Measurements from ENCODE around the gene USP47. TPM values are rescaled to one million over a fixed set of nuclear protein-coding genes. Genes with fewer than 3 reads are reported as not detected.
"Not testable (repeated sequence)": the region's sequence is repeated elsewhere in the genome, so short reads cannot be mapped to it uniquely, and the experiment has no call there.

The USP47 gene
- polyA plus RNA-seq, 4 donors = 14.6 to 56.6 (median 20.5) TPM

DNA sequence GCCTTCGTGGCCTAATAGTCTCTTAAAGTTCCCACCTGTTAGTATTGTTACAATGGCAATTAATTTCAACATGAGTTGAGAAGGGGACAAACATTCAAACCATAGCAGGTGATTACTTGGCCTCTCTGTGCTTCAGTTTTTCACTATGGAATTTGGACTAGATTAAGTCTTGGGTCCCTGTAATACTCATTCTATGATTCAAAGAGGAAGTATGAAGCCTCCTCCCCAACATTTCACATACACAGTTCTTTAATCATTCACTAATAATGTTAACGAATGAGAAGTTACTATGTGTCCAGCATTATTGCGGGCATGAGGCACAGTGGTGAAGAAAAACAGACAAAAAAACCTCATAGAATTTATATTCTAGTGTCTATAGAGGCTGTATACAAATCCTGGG is 19.9 kb upstream of the USP47 start:
- H3K4me3 ChIP-seq (ENCODE audit: low read depth in 1 of 3, low read length in 3 of 3) = no peak overlapping the region
- peaks cover 0 to 6% of the 10 kb centered on the region in 2 donors for H3K9me3 ChIP-seq (ENCODE audit: control insufficient read depth in 2 of 2, insufficient read depth in 1 of 2, low read depth in 1 of 2, low read length in 1 of 2)
- DNase-seq = no peak
- no peaks in the 10 kb centered on the region for H3K36me3 ChIP-seq (ENCODE audit: control insufficient read depth in 3 of 3, insufficient read depth in 2 of 3, low read depth in 1 of 3, low read length in 3 of 3)
- FAIRE-seq = no peak
- WGBS, 3 donors = 65 to 72% (median 70%) methylated on average over 3 of the region's 3 CpGs
- peaks cover 0 to 3% (median 0%) of the 10 kb centered on the region in 3 donors for H3K27me3 ChIP-seq (ENCODE audit: control insufficient read depth in 3 of 3, insufficient read depth in 3 of 3, low read length in 3 of 3)
- H3K27ac ChIP-seq (ENCODE audit: low read depth in 1 of 3, low read length in 2 of 3) = no peak overlapping the region
- H3K4me1 ChIP-seq (ENCODE audit: control insufficient read depth in 3 of 3, insufficient read depth in 2 of 3, low read depth in 1 of 3, low read length in 2 of 3) = no peaks in the 10 kb centered on the region

DNA sequence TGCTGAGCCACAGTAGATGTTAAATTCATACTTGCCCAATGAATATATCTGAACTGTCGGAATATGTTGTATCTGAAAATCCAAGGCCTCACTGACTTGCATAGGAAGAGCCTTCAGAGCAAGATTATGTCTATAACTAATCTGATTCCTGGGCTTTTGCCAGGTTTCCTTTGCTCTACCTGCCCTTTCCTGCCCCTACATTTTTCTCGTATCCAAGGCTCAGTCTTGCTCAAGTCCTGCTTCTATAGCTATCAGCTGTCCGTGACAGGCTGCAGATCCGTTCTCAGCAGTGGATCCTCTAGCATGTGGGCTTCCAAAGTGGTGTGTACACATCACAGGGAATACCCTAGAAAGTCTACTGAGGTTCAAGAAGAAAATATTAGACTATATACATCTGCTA is 18.8 kb upstream of the USP47 start:
- no peak for DNase-seq
- 88 to 90% (median 88%) methylated on average over 4 of the region's 4 CpGs for WGBS, 3 donors
- no peak for FAIRE-seq

DNA sequence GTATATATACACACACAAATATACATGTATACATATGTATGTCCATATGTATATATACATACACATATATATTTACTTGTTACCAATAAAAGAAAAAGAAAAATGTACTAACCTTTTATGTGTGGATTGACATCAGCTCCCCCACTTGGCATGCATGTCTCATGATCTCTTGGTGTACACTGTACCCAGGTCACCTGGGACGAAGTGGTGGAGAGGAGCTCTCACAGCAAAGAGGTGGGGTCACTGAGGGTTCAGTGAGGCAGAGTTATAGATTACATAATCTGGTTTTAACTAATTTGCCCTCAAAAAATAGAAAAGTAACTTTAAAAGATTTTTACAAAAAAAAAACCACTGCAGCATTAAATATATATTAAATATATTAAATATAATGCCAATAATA is 15.5 kb upstream of the USP47 start:
- no peaks in the 10 kb centered on the region for H3K4me1 ChIP-seq (ENCODE audit: control insufficient read depth in 3 of 3, insufficient read depth in 2 of 3, low read depth in 1 of 3, low read length in 2 of 3)
- no peaks in the 10 kb centered on the region for H3K27me3 ChIP-seq (ENCODE audit: control insufficient read depth in 3 of 3, insufficient read depth in 3 of 3, low read length in 3 of 3)
- H3K9me3 ChIP-seq (ENCODE audit: control insufficient read depth in 2 of 2, insufficient read depth in 1 of 2, low read depth in 1 of 2, low read length in 1 of 2) = peaks cover 0 to 6% of the 10 kb centered on the region in 2 donors
- no peak overlapping the region for H3K4me3 ChIP-seq (ENCODE audit: low read depth in 1 of 3, low read length in 3 of 3)
- H3K27ac ChIP-seq (ENCODE audit: low read depth in 1 of 3, low read length in 2 of 3) = no peak overlapping the region
- no peak for DNase-seq
- H3K36me3 ChIP-seq (ENCODE audit: control insufficient read depth in 3 of 3, insufficient read depth in 2 of 3, low read depth in 1 of 3, low read length in 3 of 3) = no peaks in the 10 kb centered on the region
- 92 to 96% (median 96%) methylated on average over 1 of the region's 1 CpG for WGBS, 3 donors
- no peak for FAIRE-seq

More for the DNA sequence above, 18.8 kb upstream of the USP47 start:
- H3K27me3 ChIP-seq (ENCODE audit: control insufficient read depth in 3 of 3, insufficient read depth in 3 of 3, low read length in 3 of 3) = peaks cover 0 to 3% (median 0%) of the 10 kb centered on the region in 3 donors
- H3K4me3 ChIP-seq (ENCODE audit: low read depth in 1 of 3, low read length in 3 of 3) = no peak overlapping the region
- H3K27ac ChIP-seq (ENCODE audit: low read depth in 1 of 3, low read length in 2 of 3) = no peak overlapping the region
- peaks cover 0 to 6% of the 10 kb centered on the region in 2 donors for H3K9me3 ChIP-seq (ENCODE audit: control insufficient read depth in 2 of 2, insufficient read depth in 1 of 2, low read depth in 1 of 2, low read length in 1 of 2)
- no peaks in the 10 kb centered on the region for H3K4me1 ChIP-seq (ENCODE audit: control insufficient read depth in 3 of 3, insufficient read depth in 2 of 3, low read depth in 1 of 3, low read length in 2 of 3)
- H3K36me3 ChIP-seq (ENCODE audit: control insufficient read depth in 3 of 3, insufficient read depth in 2 of 3, low read depth in 1 of 3, low read length in 3 of 3) = no peaks in the 10 kb centered on the region

DNA sequence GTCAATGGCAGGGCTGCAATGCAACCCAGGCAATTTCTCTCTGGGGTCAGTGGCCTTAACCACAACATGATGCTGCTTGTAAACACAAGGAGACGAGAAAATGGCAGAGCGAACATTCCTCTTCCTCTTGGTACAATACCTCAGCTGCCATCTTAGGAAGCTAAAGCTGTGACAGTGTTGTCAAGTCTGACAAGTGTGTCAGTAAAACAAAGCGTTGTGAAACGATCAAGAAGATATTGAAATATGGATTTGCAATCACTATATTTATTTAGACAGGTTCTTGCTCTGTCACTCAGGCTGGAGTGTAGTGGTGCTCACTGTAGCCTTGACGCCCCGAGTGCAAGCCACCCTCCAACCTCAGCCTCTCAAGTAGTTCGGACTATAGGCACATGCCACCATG is 14.5 kb upstream of the USP47 start:
- H3K4me1 ChIP-seq (ENCODE audit: control insufficient read depth in 3 of 3, insufficient read depth in 2 of 3, low read depth in 1 of 3, low read length in 2 of 3) = no peaks in the 10 kb centered on the region
- H3K36me3 ChIP-seq (ENCODE audit: control insufficient read depth in 3 of 3, insufficient read depth in 2 of 3, low read depth in 1 of 3, low read length in 3 of 3) = no peaks in the 10 kb centered on the region
- H3K4me3 ChIP-seq (ENCODE audit: low read depth in 1 of 3, low read length in 3 of 3) = no peak overlapping the region
- FAIRE-seq (no peak), DNase-seq (no peak)
- peaks cover 0 to 6% of the 10 kb centered on the region in 2 donors for H3K9me3 ChIP-seq (ENCODE audit: control insufficient read depth in 2 of 2, insufficient read depth in 1 of 2, low read depth in 1 of 2, low read length in 1 of 2)
- H3K27me3 ChIP-seq (ENCODE audit: control insufficient read depth in 3 of 3, insufficient read depth in 3 of 3, low read length in 3 of 3) = no peaks in the 10 kb centered on the region
- no peak overlapping the region for H3K27ac ChIP-seq (ENCODE audit: low read depth in 1 of 3, low read length in 2 of 3)
- 81 to 86% (median 86%) methylated on average over 7 of the region's 7 CpGs for WGBS, 3 donors

DNA sequence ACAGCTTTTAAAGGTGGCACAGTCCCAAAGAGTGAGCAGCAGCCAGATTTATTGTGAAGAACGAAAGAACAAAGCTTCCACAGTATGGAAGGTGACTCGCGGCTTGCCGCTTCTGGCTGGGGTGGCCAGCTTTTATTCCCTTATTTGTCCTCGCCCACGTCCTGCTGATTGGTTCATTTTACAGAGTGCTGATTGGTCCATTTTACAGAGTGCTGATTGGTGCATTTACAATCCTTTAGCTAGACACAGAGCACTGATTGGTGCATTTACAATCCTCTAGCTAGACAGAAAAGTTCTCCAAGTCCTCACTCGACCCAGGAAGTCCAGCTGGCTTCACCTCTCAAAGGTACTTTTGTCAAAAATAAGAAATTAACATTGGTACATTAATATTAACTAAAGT is 10.4 kb upstream of the USP47 start:
- not testable (repeated sequence) for FAIRE-seq; H3K9me3 ChIP-seq (ENCODE audit: control insufficient read depth in 2 of 2, insufficient read depth in 1 of 2, low read depth in 1 of 2, low read length in 1 of 2); DNase-seq; H3K4me3 ChIP-seq (ENCODE audit: low read depth in 1 of 3, low read length in 3 of 3); H3K27ac ChIP-seq (ENCODE audit: low read depth in 1 of 3, low read length in 2 of 3); H3K27me3 ChIP-seq (ENCODE audit: control insufficient read depth in 3 of 3, insufficient read depth in 3 of 3, low read length in 3 of 3); H3K36me3 ChIP-seq (ENCODE audit: control insufficient read depth in 3 of 3, insufficient read depth in 2 of 3, low read depth in 1 of 3, low read length in 3 of 3); H3K4me1 ChIP-seq (ENCODE audit: control insufficient read depth in 3 of 3, insufficient read depth in 2 of 3, low read depth in 1 of 3, low read length in 2 of 3)
- 83 to 91% (median 85%) methylated on average over 7 of the region's 7 CpGs for WGBS, 3 donors

DNA sequence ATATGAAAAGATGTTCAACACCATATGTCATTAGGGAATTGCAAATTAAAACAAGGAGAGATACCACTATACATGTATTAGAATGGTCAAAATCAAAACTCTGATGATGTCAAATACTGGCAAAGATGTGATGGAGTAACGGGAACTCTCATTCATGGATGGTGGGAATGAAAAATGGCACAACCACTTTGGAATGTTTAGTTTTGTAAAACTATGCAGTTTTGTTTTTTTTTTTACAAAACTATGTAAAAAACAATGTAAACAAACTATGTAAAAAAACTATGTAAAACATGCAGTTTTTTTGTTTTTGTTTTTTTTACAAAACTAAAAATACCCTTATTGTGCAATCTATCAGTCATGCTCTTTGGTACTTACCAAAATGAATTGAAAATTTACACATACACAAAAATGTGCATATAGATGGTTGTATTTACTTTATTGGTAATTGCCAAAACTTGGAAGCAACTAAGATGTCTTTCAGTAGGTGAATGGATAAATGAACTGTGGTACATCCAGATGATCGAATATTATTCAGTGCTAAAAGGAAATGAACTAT is 5.0 kb upstream of the USP47 start:
- no peak for DNase-seq
- Histone ChIP-seq H3K27ac (ENCODE audit: low read depth in 1 of 3, low read length in 2 of 3) (no peak overlapping the region), H3K36me3 (ENCODE audit: control insufficient read depth in 3 of 3, insufficient read depth in 2 of 3, low read depth in 1 of 3, low read length in 3 of 3) (no peaks in the 10 kb centered on the region), H3K4me1 (ENCODE audit: control insufficient read depth in 3 of 3, insufficient read depth in 2 of 3, low read depth in 1 of 3, low read length in 2 of 3) (no peaks in the 10 kb centered on the region), H3K27me3 (ENCODE audit: control insufficient read depth in 3 of 3, insufficient read depth in 3 of 3, low read length in 3 of 3) (no peaks in the 10 kb centered on the region), H3K9me3 (ENCODE audit: control insufficient read depth in 2 of 2, insufficient read depth in 1 of 2, low read depth in 1 of 2, low read length in 1 of 2) (no peaks in the 10 kb centered on the region), H3K4me3 (ENCODE audit: low read depth in 1 of 3, low read length in 3 of 3) (no peak overlapping the region)
- no peak for FAIRE-seq
- WGBS, 3 donors = 90 to 95% (median 93%) methylated on average over 2 of the region's 2 CpGs

DNA sequence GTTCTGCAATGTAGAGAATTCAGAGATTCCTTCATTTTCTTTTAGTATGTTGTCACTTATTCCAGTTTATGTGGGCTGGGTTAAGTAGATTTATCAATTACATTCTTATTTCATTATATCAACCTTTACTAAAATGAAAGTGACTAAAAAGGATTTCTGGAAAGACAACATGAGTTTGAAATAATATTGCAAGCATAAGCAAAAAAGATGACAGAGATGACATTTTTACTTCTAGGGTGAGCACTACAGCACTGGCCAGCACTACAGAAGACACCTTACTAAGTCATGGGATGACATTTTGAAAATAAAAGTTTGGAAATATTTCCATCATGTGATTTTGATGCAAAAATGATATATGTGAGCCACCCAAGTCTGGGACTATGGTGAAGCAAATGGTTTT is 2.1 kb upstream of the USP47 start:
- FAIRE-seq (no peak), DNase-seq (no peak)
- no peak overlapping the region for H3K4me3 ChIP-seq (ENCODE audit: low read depth in 1 of 3, low read length in 3 of 3)
- H3K4me1 ChIP-seq (ENCODE audit: control insufficient read depth in 3 of 3, insufficient read depth in 2 of 3, low read depth in 1 of 3, low read length in 2 of 3) = peaks cover 0 to 9% (median 4%) of the 10 kb centered on the region in 3 donors
- no peaks in the 10 kb centered on the region for H3K36me3 ChIP-seq (ENCODE audit: control insufficient read depth in 3 of 3, insufficient read depth in 2 of 3, low read depth in 1 of 3, low read length in 3 of 3)
- H3K27ac ChIP-seq (ENCODE audit: low read depth in 1 of 3, low read length in 2 of 3) = no peak overlapping the region
- H3K9me3 ChIP-seq (ENCODE audit: control insufficient read depth in 2 of 2, insufficient read depth in 1 of 2, low read depth in 1 of 2, low read length in 1 of 2) = no peaks in the 10 kb centered on the region
- H3K27me3 ChIP-seq (ENCODE audit: control insufficient read depth in 3 of 3, insufficient read depth in 3 of 3, low read length in 3 of 3) = no peaks in the 10 kb centered on the region

DNA sequence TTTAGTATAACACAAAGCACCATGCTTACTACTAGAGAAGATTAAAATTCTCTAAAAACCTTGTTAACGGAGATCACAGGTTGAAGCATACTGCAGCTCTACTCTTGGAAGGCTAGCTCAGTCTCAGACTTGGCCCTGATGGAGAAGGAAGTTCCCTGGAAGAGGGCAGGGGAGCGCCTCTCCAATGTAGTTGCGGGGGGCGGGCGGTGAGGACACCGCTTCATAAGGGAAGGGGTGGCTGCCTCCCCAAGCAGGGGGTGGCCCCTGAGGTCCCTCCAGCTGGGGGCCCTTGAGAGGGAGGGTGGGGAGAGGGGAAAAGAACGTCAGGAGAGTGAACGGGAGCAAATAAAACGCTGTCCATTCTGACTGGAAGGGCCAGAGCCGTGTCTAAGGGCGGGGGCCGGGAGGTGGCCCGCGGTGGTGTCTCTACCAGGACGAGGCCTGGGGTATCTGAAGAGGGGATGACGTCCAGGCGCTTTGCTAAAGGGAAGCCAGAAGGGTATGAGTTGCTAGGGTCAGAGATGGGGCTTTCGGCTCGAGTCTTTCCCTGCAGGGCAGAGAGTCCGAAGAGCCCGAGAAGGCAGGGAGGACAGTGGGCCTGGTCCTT is 553 bp upstream of the USP47 start:
- H3K9me3 ChIP-seq (ENCODE audit: control insufficient read depth in 2 of 2, insufficient read depth in 1 of 2, low read depth in 1 of 2, low read length in 1 of 2) = no peaks in the 10 kb centered on the region
- H3K27ac ChIP-seq (ENCODE audit: low read depth in 1 of 3, low read length in 2 of 3) = peak overlapping the region; percentile 98 to 99 (median 98)
- no peak for FAIRE-seq
- H3K4me3 ChIP-seq (ENCODE audit: low read depth in 1 of 3, low read length in 3 of 3) = peak overlapping the region; percentile 73 to 91 (median 84)
- H3K27me3 ChIP-seq (ENCODE audit: control insufficient read depth in 3 of 3, insufficient read depth in 3 of 3, low read length in 3 of 3) = no peaks in the 10 kb centered on the region
- 4 to 10% (median 5%) methylated on average over 20 to 21 of the region's 21 CpGs for WGBS, 3 donors
- peaks cover 0 to 22% (median 14%) of the 10 kb centered on the region in 3 donors for H3K4me1 ChIP-seq (ENCODE audit: control insufficient read depth in 3 of 3, insufficient read depth in 2 of 3, low read depth in 1 of 3, low read length in 2 of 3)
- no peaks in the 10 kb centered on the region for H3K36me3 ChIP-seq (ENCODE audit: control insufficient read depth in 3 of 3, insufficient read depth in 2 of 3, low read depth in 1 of 3, low read length in 3 of 3)
- DNase-seq = peak in 1 of 2 donors; percentile 60

Measured in small intestine (tissue), 7 donors.